NCI-H446 (cell line): ENCODE data around the gene TRRAP.

Experiments
- DNase-seq, 2 experiments: peaks; one replicate each; lab custom pipeline; 2025; lab: John Stamatoyannopoulos, UW

The TRRAP gene

GRCh38 chr7:98946389-98946788, 68.1 kb downstream of the TRRAP start:
- DNase-seq: no peak

- DNase-seq: no peak
Measured at GRCh38 chr7:98949336-98950044, 71.2 kb downstream of the TRRAP start.

- no peak for DNase-seq
Measured at GRCh38 chr7:98955992-98956391, 77.7 kb downstream of the TRRAP start.

DNA sequence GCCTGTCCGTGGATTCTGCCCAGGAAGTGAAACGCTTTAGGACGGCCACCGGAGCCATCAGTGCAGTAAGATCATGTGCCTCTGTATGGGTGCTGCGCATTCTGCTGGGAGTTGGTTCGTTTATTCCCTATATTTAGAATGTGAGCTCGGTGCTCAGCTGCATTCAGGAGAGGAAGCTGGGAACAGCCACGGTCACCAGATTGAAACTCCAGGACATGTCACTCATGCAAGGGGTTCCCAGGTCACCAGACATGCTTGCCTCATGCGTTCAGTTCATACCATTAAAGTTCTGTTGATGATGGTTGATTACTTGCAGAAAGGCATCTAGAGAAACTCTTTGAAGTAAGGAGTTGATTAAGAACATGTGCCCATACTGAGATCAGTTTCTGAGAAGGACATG, 78.1 kb downstream of the TRRAP start:
- DNase-seq: no peak

- DNase-seq: no peak
Measured at GRCh38 chr7:98956937-98957336, 78.6 kb downstream of the TRRAP start.

DNA sequence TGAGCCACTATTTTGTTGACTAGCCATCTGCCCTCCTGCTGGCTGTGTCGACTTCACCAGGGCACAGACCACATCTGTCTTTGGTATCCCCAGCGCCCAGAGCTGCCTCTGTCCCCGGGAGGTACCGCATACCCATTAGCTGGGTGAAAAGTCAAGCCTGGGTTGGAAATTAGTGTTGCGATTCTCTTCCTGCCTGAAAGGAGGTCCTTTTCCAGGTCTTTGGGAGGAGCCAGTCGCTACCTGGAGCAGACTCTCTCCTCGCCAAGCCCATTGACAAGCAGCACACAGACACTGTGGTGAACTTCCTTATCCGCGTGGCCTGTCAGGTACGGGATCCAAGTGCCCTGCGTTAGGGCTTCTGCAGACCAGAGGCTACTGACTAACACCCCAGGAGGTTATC, 79.4 kb downstream of the TRRAP start:
- DNase-seq: no peak

GRCh38 chr7:98958968-98959367, 80.6 kb downstream of the TRRAP start:
- no peak for DNase-seq

DNA sequence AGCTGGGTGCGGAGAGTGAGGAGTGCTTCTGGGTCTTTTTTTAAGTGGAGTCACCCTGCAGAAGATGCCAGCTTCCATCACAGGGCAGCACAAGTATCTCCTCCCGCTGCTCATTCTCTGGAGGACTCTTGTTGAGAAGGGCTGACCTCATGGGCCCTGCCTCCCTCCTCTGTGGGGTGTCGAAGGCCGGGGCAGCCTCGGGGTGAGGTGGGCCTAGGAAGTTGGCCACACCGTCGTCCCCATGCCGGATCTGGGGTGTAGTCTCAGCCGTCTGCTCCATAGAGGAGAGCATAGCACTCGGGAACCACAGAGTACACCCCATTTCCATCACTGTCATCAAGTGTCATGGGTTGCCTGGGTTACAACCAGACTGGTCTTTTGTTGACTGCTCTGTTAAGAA, 85.0 kb downstream of the TRRAP start:
- no peak for DNase-seq

DNA sequence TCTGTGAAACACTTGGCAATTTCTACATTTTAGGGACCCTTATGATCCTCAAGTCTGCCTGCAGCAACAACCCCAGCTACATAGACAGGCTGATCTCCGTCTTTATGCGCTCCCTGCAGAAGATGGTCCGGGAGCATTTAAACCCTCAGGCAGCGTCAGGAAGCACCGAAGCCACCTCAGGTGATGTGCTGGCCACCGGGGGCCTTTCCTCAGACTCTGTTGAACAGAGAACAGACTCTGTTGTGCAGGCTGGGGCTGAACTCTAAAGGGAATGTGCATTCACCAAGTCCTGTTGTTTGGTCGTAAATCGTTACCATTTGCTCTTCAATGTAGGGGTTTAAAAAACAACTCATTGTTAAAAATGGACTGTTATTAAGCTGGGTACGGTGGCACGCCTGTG, 86.3 kb downstream of the TRRAP start:
- no peak for DNase-seq

DNA sequence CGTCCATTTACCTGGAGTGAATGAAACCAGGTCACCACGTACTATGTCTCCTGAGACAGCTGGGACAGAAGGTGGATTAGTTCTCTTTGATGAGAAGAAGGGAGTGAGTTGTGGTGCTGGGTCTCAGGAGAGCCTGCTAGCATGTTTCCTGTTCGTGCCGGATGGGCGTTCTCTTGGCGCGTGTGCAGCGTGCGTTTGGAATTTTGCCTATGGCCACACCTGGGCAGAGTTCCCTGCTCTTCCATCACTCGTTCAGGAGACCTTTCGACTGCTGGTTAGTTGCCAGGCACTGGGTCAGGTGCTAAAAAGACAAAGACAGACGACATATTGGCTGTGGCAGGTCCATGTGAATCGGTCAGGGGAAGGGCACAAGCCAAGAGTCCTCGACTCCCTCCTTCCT, 90.3 kb downstream of the TRRAP start:
- DNase-seq: no peak

GRCh38 chr7:98969386-98969785, 91.1 kb downstream of the TRRAP start:
- no peak for DNase-seq

DNA sequence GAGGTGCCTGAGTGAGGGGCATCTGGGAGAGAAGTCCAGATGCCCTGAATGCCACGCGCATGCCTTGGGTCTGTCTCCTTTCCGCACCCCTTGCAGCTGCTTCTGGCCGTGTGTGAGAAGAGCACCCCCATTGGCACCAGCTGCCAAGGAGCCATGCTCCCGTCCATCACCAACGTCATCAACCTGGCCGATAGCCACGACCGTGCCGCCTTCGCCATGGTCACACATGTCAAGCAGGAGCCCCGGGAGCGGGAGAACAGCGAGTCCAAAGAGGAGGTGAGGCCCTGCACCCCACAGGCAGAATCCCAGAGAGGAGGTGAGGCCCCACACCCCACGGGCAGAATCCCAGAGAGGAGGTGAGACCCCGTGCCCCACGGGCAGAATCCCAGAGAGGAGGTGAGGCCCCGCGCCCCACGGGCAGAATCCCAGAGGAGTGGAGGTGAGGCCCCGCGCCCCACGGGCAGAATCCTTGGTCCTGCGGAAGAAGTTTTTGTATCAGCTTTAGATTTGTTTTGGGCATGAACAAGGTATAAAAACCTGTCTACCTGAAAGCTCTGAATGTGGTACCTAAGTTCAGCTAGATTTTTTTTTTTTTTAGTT, 91.8 kb downstream of the TRRAP start:
- no peak for DNase-seq

GRCh38 chr7:98970805-98971204, 92.5 kb downstream of the TRRAP start:
- DNase-seq: no peak

DNA sequence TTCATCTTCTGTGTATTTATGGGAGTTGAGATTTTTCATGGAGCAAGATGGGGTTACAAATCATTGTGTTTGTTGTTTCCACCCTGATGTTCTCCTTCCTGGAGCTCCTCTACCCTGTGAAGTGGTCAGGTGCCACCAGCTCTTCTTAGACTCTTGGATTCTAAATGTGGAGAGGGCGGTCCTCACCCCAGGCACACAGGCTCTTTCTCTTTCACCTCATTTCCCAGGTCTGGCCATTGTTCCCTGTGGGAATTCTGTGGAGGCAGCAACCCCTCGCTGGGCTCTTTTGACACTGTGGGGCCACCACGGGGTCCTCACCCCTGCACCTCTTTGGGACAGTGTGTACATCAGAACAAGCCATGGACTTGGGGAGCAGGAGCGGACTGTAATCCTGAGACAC, 95.9 kb downstream of the TRRAP start:
- DNase-seq: no peak

DNA sequence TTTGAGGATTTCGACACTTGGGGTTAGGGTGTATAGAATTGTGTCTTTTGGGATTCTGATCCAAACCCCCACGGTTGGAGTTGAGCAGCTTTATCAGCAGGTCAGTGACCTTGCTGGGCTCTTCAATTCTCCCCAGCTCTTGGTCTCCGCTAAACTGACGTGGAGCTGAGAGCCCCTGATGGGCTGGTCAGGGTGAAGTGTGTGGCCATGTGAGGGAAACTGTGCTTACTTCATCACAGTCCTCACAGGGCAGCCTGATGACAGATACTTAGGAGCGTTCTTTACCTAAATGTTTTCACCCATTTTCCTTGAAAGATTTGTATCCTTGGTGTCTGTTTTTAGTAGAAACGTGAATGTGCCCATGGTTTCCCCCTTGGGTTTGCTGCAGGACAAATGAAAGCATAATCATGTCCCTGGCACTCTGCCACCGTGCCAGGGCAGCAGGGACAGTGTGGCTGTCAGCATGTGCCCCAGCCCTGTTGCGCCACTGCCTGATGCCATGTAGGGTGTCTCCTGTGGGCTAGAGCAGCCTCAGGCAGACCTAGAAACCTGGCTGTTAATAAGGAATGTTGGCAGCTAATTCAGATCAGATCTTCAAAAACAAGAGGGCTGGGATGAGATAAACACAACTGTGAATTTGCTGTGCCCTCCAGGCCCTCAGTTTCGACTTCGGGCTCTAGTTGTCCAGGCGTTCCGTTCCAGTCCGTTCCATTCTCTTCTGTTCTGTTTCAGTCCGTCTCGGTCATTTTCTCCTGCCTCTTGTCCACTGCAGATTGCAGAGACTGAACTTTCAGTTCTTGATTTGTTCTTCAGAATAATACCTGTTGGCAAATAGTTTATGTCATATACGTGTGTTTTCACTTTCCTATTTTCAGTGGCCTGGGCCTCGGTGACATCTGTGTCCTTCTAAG, 96.8 kb downstream of the TRRAP start:
- no peak for DNase-seq

DNA sequence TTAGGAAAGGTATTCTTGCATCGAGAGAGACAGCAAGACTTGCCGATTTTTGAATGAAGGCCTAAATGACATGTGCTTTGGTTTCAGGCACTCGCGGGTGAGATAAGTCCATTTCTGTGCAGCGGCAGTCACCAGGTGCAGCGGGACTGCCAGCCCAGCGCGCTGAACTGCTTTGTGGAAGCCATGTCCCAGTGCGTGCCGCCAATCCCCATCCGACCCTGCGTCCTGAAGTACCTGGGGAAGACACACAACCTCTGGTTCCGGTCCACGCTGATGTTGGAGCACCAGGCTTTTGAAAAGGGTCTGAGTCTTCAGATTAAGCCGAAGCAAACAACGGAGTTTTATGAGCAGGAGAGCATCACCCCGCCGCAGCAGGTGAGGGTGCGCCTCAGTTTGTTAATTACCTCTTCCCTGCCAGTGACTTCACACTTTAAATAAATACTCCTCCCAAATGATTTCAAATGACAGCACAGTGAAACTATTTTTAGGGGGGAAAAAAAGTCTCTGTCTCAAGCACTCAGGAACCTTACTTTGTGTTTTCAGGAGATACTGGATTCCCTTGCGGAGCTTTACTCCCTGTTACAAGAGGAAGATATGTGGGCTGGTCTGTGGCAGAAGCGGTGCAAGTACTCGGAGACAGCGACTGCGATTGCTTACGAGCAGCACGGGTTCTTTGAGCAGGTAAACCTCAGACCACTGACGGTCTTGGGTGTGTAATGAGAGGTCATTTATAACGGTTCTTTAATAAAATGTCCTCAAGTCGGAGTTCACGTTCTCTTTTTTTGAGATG, 98.3 kb downstream of the TRRAP start:
- DNase-seq: no peak

- no peak for DNase-seq
Measured at GRCh38 chr7:98978672-98979071, 100.3 kb downstream of the TRRAP start.

GRCh38 chr7:98981701-98982100, 103.4 kb downstream of the TRRAP start:
- no peak for DNase-seq

DNA sequence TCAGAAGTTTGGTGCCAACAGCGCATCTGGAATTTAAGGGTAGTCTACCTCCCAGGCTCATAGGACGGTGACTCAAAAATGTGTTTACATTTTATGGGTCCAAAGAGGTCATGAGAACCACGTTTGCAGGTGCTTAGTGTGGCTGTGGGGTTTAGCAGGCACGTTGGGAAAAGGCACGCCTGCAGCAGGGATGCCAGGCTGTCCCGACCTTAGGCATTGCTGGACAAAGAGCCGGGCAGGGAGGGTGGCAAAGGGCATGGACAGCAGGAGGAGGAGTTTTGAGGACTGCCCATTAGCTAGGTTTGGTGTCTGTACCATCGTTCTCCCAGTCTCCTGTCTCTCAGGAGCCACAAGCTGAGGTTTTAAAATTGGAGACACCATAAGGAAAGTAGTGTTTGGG, 104.4 kb downstream of the TRRAP start:
- DNase-seq: no peak

DNA sequence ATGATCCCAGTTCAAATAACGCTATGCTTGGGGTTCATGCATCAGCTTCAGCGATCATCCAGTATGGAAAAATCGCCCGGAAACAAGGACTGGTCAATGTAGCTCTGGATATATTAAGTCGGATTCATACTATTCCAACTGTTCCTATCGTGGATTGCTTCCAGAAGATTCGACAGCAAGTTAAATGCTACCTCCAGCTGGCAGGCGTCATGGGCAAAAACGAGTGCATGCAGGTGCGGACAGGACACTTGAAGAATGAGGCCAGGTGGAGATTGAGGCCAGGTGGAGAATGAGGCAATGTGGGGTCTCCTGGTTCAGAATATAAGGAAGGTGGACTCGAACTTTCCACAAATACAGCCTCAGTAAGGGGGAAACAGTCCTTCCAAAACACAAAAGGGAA, 105.8 kb downstream of the TRRAP start:
- no peak for DNase-seq

DNA sequence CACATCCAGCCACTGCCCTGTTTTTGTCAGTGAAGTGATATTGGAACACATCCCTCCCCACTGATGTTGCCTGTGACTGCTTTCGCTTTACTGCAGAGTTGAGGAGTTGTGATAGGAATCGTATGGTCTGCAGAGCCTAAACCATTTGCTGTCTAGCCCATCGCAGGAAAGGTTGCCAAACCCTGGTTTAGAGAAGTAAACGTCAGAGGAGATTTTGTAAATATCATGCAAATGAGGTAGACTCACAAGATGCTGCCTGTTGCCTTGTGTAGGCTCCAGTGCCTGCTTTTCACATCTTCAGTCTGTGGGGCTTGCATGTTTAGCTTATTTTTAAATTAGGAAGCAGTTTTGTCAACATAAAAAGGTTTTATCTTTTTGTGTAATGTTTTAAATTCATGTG, 107.1 kb downstream of the TRRAP start:
- no peak for DNase-seq

- no peak for DNase-seq
Measured at GRCh38 chr7:98985945-98986344, 107.6 kb downstream of the TRRAP start.
